SU-DHL-6 (cell line): ENCODE data around the gene PGGHG.
A peak's percentile ranks its signal among the peaks of the same experiment; 100 is the strongest.
"Not testable (repeated sequence)": the region's sequence is repeated elsewhere in the genome, so short reads cannot be mapped to it uniquely, and the experiment has no call there.

Source experiments
- H2AFZ ChIP-seq: fragments of 200-600 bp; sonication (generic); 2 replicates; pipeline ENCODE4 v1.6.1; 2014; ENCODE audit warnings: low read depth, mild to moderate bottlenecking, moderate library complexity, mixed read lengths, antibody characterized with exemption, low read length; ENCODE audit not compliant: severe bottlenecking
- H3F3A ChIP-seq: fragments of 200-600 bp; shearing (Covaris generic); 2 replicates; pipeline ENCODE4 v1.6.0; 2016; ENCODE audit warnings: antibody characterized with exemption, mild to moderate bottlenecking; ENCODE audit not compliant: insufficient read depth
- H3K27ac ChIP-seq: fragments of 200-600 bp; sonication (generic); 2 replicates; pipeline ENCODE4 v1.5.1; 2016; ENCODE audit warnings: low read depth, mild to moderate bottlenecking, low read length, moderate library complexity, mixed read lengths
- H3K27me3 ChIP-seq: fragments of 200-600 bp; sonication (generic), shearing (Covaris generic); 2 replicates; pipeline ENCODE4 v1.6.0; 2014; ENCODE audit warnings: mild to moderate bottlenecking, low read length
- H3K36me3 ChIP-seq: fragments of 200-600 bp; sonication (generic); 2 replicates; pipeline ENCODE4 v1.6.1; 2014; ENCODE audit warnings: mild to moderate bottlenecking, low read length, mixed read lengths
- H3K4me2 ChIP-seq: fragments of 300-600, 200-600 bp; shearing (Covaris generic), sonication (generic); 2 replicates; pipeline ENCODE4 v1.6.0; 2014; ENCODE audit warnings: low read length, low read depth, mild to moderate bottlenecking; ENCODE audit not compliant: poor library complexity, severe bottlenecking
- H3K4me3 ChIP-seq: fragments of 200-600 bp; sonication (generic); 2 replicates; pipeline ENCODE4 v1.5.1; 2014; ENCODE audit warnings: antibody characterized with exemption, low read length, mild to moderate bottlenecking, mixed read lengths; ENCODE audit not compliant: insufficient read depth, poor library complexity, severe bottlenecking
- H3K79me2 ChIP-seq: fragments of 200-600 bp; sonication (generic); 2 replicates; pipeline ENCODE4 v1.6.1; 2014; ENCODE audit warnings: mild to moderate bottlenecking, low read length, moderate library complexity; ENCODE audit not compliant: insufficient read depth
- H3K9ac ChIP-seq: fragments of 200-600 bp; sonication (generic); 2 replicates; pipeline ENCODE4 v1.7.0; 2014; ENCODE audit warnings: mild to moderate bottlenecking, low read length
- H3K9me2 ChIP-seq: fragments of 200-600 bp; sonication (generic); replicated peaks from 2 replicates; pipeline ENCODE4 v1.6.1; 2014; ENCODE audit warnings: low read length; ENCODE audit not compliant: insufficient read depth
- H3K9me3 ChIP-seq: fragments of 200-600 bp; sonication (generic); 2 replicates; pipeline ENCODE4 v1.6.1; 2014; ENCODE audit warnings: low read length, mixed read lengths; ENCODE audit not compliant: insufficient read depth
- H4K20me1 ChIP-seq: fragments of 200-600 bp; sonication (generic); 2 replicates; pipeline ENCODE4 v1.6.1; 2014; ENCODE audit warnings: low read depth, mild to moderate bottlenecking, antibody characterized with exemption, low read length, moderate library complexity, mixed read lengths
- EZH2phosphoT487 ChIP-seq: fragments of 200-600 bp; sonication (generic), shearing (Covaris generic); conservative IDR thresholded peaks from 2 replicates; pipeline ENCODE4 v1.6.1; 2018; ENCODE audit warnings: mild to moderate bottlenecking, antibody characterized with exemption, low read length, moderate library complexity, mixed read lengths
- TF ChIP-seq, protein P1 (sequence below): fragments of 200-600 bp; sonication (generic); IDR thresholded peaks from one replicate; pipeline ENCODE4 v1.5.1; 2017; ENCODE audit warnings: antibody characterized with exemption, mild to moderate bottlenecking, low read length, moderate library complexity; ENCODE audit not compliant: insufficient read depth, poor library complexity, severe bottlenecking

Gene PGGHG

DNA sequence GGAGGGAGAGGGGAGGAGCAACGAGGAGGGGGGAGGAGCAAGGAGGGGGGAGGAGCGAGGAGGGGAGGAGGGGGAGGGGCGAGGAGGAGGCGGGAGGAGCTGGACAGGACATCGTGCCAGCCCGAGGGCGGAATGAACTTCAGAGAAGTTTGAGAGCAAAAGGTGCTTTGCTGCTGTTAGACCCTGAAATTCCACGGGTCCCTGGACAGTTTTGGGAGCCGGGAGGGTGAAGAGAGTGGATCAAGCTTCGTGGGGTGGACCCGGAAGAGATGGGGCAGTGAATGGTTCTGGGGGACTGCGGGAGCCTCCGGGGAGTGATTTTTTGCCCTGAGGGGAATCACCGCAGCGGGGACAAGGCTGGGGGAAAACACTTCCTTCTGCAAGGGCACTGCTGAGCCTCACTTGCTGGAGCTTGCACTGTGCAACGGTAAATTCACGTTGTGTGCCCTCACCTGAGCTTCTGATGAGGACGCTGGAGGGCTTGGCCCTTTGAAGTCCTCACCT, 21.4 kb upstream of the PGGHG start:
- Histone ChIP-seq H3K9ac (peak overlapping the region; percentile 57), H3K9me3 (no peaks in the 10 kb centered on the region)

DNA sequence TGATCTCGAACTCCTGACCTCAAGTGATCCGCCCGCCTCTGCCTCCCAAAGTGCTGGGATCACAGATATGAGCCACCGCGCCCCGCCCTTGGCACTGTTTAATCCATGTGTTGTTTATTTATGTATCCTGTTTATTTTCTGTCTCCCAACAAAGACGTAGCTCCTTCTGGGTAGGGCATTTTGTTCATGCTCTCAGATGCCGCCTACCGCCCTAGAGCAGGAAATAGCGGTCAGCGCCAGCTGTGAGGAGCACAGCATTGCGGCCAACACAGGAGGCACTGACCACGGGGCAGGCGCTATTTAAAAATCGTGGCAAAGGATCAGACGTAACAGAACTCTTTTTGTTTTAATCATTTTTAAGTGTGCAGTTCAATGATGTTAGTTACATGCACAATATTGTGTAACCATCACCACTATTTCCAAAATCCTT, 20.2 kb upstream of the PGGHG start:
- not testable (repeated sequence) for H3K36me3 ChIP-seq, H3K9me2 ChIP-seq, H3K9me3 ChIP-seq, H4K20me1 ChIP-seq, H3K79me2 ChIP-seq, H3K27me3 ChIP-seq
- peak overlapping the region; percentile 57 for H3K9ac ChIP-seq
- H3K27ac ChIP-seq = peak overlapping the region; percentile 95
- H3K4me2 ChIP-seq = peak overlapping the region; percentile 79
- H3K4me3 ChIP-seq = peak overlapping the region; percentile 47
- H2AFZ ChIP-seq = peak overlapping the region; percentile 18
- peaks cover 42% of the 10 kb centered on the region for H3F3A ChIP-seq

More for the DNA sequence above, 21.4 kb upstream of the PGGHG start:
- Histone ChIP-seq H4K20me1 (no peaks in the 10 kb centered on the region), H3K4me2 (peak overlapping the region; percentile 79), H3K79me2 (no peaks in the 10 kb centered on the region), H3K36me3 (no peaks in the 10 kb centered on the region), H3F3A (peaks cover 42% of the 10 kb centered on the region), H3K27ac (peak overlapping the region; percentile 95), H3K9me2 (no peaks in the 10 kb centered on the region), H2AFZ (peak overlapping the region; percentile 18), H3K27me3 (no peaks in the 10 kb centered on the region), H3K4me3 (peak overlapping the region; percentile 47)
- TF ChIP-seq, protein P1, sequence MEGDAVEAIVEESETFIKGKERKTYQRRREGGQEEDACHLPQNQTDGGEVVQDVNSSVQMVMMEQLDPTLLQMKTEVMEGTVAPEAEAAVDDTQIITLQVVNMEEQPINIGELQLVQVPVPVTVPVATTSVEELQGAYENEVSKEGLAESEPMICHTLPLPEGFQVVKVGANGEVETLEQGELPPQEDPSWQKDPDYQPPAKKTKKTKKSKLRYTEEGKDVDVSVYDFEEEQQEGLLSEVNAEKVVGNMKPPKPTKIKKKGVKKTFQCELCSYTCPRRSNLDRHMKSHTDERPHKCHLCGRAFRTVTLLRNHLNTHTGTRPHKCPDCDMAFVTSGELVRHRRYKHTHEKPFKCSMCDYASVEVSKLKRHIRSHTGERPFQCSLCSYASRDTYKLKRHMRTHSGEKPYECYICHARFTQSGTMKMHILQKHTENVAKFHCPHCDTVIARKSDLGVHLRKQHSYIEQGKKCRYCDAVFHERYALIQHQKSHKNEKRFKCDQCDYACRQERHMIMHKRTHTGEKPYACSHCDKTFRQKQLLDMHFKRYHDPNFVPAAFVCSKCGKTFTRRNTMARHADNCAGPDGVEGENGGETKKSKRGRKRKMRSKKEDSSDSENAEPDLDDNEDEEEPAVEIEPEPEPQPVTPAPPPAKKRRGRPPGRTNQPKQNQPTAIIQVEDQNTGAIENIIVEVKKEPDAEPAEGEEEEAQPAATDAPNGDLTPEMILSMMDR = no peak
- TF ChIP-seq EZH2phosphoT487 = no peak

DNA sequence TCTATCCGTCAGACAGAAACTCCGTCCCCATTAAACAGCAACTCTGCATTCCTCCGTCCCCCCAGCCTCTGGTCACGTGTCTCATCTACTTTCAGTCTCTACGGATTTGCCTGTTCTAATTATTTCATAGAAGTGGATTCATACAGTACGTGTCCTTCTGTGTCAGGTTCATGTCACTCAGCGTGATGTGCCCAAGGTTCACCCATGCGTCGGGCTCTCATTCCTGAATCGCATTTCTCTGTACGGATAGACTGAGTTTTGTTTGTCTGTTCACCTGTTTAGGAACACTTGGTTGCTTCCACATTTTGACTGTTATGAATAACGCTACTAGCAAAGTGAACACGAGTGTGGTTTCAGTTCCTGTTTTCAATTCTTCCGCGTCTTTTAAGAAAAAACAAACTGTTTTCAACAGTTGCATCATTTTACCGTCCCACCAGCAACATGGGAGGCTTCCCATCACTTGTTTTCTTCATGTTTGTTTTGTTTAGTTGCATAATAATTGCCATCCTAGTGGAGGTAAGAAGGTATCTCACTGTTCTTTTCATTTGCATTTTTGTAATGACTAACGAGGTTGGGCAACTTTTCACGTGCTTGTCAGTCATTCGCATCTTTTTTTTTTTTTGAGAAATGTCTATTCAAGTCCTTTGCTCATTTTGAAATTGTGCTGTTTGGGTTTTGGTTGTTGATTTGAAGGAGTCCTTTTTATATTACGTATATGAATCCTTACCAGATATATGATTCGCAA, 19.6 kb upstream of the PGGHG start:
- Histone ChIP-seq H3K27ac (peak overlapping the region; percentile 95), H3K9me3 (no peaks in the 10 kb centered on the region), H3K4me2 (peak overlapping the region; percentile 79), H4K20me1 (no peaks in the 10 kb centered on the region), H3K79me2 (no peaks in the 10 kb centered on the region), H3K9ac (peak overlapping the region; percentile 57), H3K4me3 (peak overlapping the region; percentile 47), H3K27me3 (no peaks in the 10 kb centered on the region), H2AFZ (peak overlapping the region; percentile 11), H3K36me3 (no peaks in the 10 kb centered on the region), H3F3A (peaks cover 38% of the 10 kb centered on the region), H3K9me2 (no peaks in the 10 kb centered on the region)
- TF ChIP-seq, protein P1 = no peak
- no peak for TF ChIP-seq EZH2phosphoT487
